ENCODE results near the gene INSIG2. TPM values are rescaled to one million over a fixed set of nuclear protein-coding genes. Genes with fewer than 3 reads are reported as not detected.
A peak's percentile ranks its signal among the peaks of the same experiment; 100 is the strongest.

Gene INSIG2
- total and polyA plus RNA-seq, 12 donors = 5.6 to 19.3 (median 13.5) TPM

- TF ChIP-seq, protein P1, sequence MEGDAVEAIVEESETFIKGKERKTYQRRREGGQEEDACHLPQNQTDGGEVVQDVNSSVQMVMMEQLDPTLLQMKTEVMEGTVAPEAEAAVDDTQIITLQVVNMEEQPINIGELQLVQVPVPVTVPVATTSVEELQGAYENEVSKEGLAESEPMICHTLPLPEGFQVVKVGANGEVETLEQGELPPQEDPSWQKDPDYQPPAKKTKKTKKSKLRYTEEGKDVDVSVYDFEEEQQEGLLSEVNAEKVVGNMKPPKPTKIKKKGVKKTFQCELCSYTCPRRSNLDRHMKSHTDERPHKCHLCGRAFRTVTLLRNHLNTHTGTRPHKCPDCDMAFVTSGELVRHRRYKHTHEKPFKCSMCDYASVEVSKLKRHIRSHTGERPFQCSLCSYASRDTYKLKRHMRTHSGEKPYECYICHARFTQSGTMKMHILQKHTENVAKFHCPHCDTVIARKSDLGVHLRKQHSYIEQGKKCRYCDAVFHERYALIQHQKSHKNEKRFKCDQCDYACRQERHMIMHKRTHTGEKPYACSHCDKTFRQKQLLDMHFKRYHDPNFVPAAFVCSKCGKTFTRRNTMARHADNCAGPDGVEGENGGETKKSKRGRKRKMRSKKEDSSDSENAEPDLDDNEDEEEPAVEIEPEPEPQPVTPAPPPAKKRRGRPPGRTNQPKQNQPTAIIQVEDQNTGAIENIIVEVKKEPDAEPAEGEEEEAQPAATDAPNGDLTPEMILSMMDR (IDR thresholded peaks at IDR 0.05) = no peak
- Histone ChIP-seq H3K36me3 (no peaks in the 10 kb centered on the region), H3K27me3 (peaks cover 0 to 68% (median 25%) of the 10 kb centered on the region in 7 donors), H3K4me1 (peaks cover 0 to 55% (median 0%) of the 10 kb centered on the region in 9 donors), H3K4me3 (no peak overlapping the region), H3K9me3 (no peaks in the 10 kb centered on the region), H3K27ac (peak overlapping the region in 1 of 10 donors; percentile 76)
- 63 to 76% methylated on average over 3 of the region's 3 CpGs for WGBS, 2 donors
- intact Hi-C loops (cut with DNase I) = no loop called here
- DNase-seq = no peak
- no peak for ATAC-seq
Measured at GRCh38 chr2:118058951-118059350, 29.3 kb upstream of the INSIG2 start.

GRCh38 chr2:118059919-118060478 lies 28.3 kb upstream of the INSIG2 start:
- DNase-seq (no peak), ATAC-seq (no peak)
- peak overlapping the region in 1 of 10 donors; percentile 76 for H3K27ac ChIP-seq
- H3K27me3 ChIP-seq = peaks cover 0 to 69% (median 35%) of the 10 kb centered on the region in 7 donors
- WGBS, 2 donors = 72 to 75% methylated on average over 4 of the region's 4 CpGs
- intact Hi-C loops (cut with DNase I) = no loop called here
- H3K9me3 ChIP-seq = no peaks in the 10 kb centered on the region
- H3K36me3 ChIP-seq = no peaks in the 10 kb centered on the region
- peaks cover 0 to 53% (median 0%) of the 10 kb centered on the region in 9 donors for H3K4me1 ChIP-seq
- H3K4me3 ChIP-seq = no peak overlapping the region
- TF ChIP-seq, protein P1 (IDR thresholded peaks at IDR 0.05) = no peak

DNA sequence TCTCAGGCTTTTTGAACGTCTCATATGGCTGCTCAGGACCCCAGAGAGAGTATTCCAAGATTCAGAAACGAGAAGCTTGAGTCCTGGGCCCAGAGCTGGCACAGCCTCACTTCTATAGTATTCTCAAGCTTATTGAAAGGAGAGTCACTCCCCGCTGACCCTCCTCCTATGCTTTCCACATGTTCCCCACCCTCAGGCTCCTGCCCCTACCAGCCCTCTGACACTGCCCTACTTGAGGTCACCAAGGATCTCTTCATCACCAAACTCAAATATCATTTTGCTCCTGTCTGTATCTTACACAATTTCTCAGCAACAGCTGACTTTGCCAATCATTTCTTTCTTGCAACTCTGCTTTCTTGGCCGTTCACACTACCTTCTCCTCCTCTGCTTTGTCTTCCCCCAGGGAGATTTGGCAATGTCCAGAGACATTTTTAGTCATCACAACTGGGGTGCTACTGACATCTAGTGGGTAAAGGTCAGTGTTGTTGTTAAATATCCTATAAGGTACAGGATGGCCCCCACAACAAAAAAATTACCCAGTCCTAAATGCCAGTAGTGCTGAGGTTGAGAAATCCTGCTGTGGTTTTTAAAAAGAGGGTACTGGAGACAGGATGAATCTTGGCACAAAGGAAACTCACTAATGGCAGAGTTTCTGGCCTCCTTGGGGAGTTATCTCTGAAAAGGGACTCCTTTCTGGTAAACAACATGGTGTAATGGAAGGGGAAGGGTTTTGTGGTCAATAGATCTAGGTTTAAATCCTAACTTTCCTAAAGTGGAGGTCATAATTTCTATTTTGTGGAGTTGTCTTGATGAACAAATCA lies 26.9 kb upstream of the INSIG2 start:
- Histone ChIP-seq H3K27ac (no peak overlapping the region), H3K9me3 (no peaks in the 10 kb centered on the region), H3K4me3 (no peak overlapping the region), H3K27me3 (peaks cover 0 to 80% (median 38%) of the 10 kb centered on the region in 7 donors), H3K4me1 (peaks cover 0 to 41% (median 0%) of the 10 kb centered on the region in 9 donors), H3K36me3 (no peaks in the 10 kb centered on the region)
- intact Hi-C loops (cut with DNase I) = no loop called here
- ATAC-seq = peak in 3 of 8 donors; percentile 60 to 76 (median 68)
- DNase-seq = peak in 1 of 2 donors; percentile 7
- TF ChIP-seq, protein P1 (IDR thresholded peaks at IDR 0.05) = peak in 8 of 9 donors; percentile 7 to 53 (median 36)
- 57 to 64% methylated on average over 4 of the region's 4 CpGs for WGBS, 2 donors

DNA sequence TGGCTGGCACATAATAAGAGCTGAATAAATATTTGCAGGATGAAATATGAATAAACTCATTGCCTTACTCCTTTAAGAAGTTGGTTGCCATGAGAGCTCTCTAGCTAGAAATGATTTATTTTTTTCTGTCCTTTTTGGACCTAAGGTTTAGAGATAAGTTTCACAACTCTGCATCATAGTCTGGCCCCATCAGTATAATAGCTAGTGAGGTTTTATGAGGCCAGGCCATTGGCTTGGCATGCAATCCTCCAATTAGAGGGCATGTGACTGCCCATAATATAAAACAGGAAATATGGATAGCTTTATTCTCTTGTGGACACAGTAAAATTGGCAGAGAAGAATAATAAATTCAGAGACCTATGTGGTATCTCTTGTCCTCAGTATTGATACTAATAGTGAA lies 26.2 kb upstream of the INSIG2 start:
- TF ChIP-seq, protein P1 (IDR thresholded peaks at IDR 0.05) = no peak
- H3K4me1 ChIP-seq = peaks cover 0 to 34% (median 0%) of the 10 kb centered on the region in 9 donors
- no peak overlapping the region for H3K4me3 ChIP-seq
- intact Hi-C loops (cut with DNase I) = no loop called here
- H3K27ac ChIP-seq = no peak overlapping the region
- H3K9me3 ChIP-seq = no peaks in the 10 kb centered on the region
- H3K27me3 ChIP-seq = peaks cover 0 to 82% (median 42%) of the 10 kb centered on the region in 7 donors
- no peak for ATAC-seq
- no peaks in the 10 kb centered on the region for H3K36me3 ChIP-seq
- no peak for DNase-seq
